ENCODE data around the gene MMP24.

DNA sequence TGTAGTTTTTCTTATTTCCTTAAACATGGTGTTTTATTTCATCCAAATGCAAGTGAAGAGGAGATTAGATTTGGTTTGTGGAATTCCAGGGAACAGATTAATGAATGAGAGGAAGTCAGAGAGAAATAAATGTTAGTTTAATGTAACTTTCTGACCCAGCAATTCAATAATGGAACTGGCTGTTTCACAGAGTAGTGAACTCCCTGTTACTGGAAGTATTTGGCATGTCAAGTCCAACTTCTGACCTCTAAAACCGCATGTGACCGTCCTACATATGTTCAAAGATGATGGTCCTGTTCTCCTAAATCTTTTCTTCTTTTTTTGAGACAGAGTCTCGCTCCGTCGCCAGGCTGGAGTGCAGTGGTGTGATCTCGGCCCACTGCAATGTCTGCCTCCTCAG is 35.9 kb upstream of the MMP24 start:
- no peak for TF ChIP-seq POLR2A (IDR thresholded peaks at IDR 0.05)
- TF ChIP-seq, protein P1, sequence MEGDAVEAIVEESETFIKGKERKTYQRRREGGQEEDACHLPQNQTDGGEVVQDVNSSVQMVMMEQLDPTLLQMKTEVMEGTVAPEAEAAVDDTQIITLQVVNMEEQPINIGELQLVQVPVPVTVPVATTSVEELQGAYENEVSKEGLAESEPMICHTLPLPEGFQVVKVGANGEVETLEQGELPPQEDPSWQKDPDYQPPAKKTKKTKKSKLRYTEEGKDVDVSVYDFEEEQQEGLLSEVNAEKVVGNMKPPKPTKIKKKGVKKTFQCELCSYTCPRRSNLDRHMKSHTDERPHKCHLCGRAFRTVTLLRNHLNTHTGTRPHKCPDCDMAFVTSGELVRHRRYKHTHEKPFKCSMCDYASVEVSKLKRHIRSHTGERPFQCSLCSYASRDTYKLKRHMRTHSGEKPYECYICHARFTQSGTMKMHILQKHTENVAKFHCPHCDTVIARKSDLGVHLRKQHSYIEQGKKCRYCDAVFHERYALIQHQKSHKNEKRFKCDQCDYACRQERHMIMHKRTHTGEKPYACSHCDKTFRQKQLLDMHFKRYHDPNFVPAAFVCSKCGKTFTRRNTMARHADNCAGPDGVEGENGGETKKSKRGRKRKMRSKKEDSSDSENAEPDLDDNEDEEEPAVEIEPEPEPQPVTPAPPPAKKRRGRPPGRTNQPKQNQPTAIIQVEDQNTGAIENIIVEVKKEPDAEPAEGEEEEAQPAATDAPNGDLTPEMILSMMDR (IDR thresholded peaks at IDR 0.05): no peak

Data from uterus (tissue), 2 donors.